Measurements from ENCODE around the gene UGT1A4. TPM values are rescaled to one million over a fixed set of nuclear protein-coding genes. Genes with fewer than 3 reads are reported as not detected.

The UGT1A4 gene
- total and polyA plus RNA-seq, 2 donors (not counting 3 experiments of a cell fraction or from before 2014, with no cell fraction given), result not detected

GRCh38 chr2:233692648-233693047 is 25.9 kb upstream of the UGT1A4 start, which contains the start of gene UGT1A6:
Gene UGT1A6, plus strand, starts transcription at chr2:233692890. Its CDS starts 115 bp downstream, at chr2:233693005.
- H2AFZ ChIP-seq (ENCODE audit: low read depth, low read length), result no peak within 1 kb of the TSS
- H3K36me3 ChIP-seq (ENCODE audit: control insufficient read depth in 2 of 2, extremely low read depth in 1 of 2, insufficient read depth in 2 of 2, low read length in 2 of 2), result no peaks in the 10 kb centered on the region
- no peaks in the 10 kb centered on the region for H3K79me2 ChIP-seq (ENCODE audit: control insufficient read depth, insufficient read depth, low read length)
- H4K20me1 ChIP-seq (replicated peaks; ENCODE audit: control insufficient read depth, extremely low read depth, insufficient read depth, low read length), result no peaks in the 10 kb centered on the region
- H3K27ac ChIP-seq (ENCODE audit: insufficient read depth, low read depth, low read length), result no peak within 1 kb of the TSS
- ChIA-PET POLR2A (no interaction called here), CTCF (no interaction called here)
- intact Hi-C loops (cut with micrococcal nuclease) (no loop called here), dilution Hi-C loops (cut with MboI; ENCODE audit: extremely low pct_ligation_motif_present, low sequenced_read_pairs) (no loop called here)
- no peaks in the 10 kb centered on the region for H3K9me3 ChIP-seq (replicated peaks; ENCODE audit: control insufficient read depth, insufficient read depth, low read length)
- H3K9me1 ChIP-seq (replicated peaks; ENCODE audit: control insufficient read depth, extremely low read depth, insufficient read depth, low read length), result no peaks in the 10 kb centered on the region
- no peaks in the 10 kb centered on the region for H3K27me3 ChIP-seq (ENCODE audit: control insufficient read depth in 2 of 2, insufficient read depth in 2 of 2, low read length in 2 of 2)
- no TSS peak for BruUV-seq (replicated peaks)
- no peak within 1 kb of the TSS for H3K4me3 ChIP-seq (replicated peaks in 1 of 3; ENCODE audit: insufficient read depth in 1 of 3, low read depth in 1 of 3, low read length in 3 of 3)
- no peak for DNase-seq (ENCODE audit: low read depth, low spot score)
- no peak for FAIRE-seq
- no peak within 1 kb of the TSS for H3K9ac ChIP-seq (replicated peaks; ENCODE audit: extremely low read depth, insufficient read depth, low read length)
- TF ChIP-seq CTCF (IDR thresholded peaks at IDR 0.05; ENCODE audit: extremely low read depth in 1 of 2, insufficient read depth in 1 of 2, low read depth in 1 of 2, low read length in 2 of 2) (no peak), POLR2AphosphoS5 (IDR thresholded peaks at IDR 0.05; ENCODE audit: insufficient read depth, low read depth, low read length) (no peak), MYC (IDR thresholded peaks at IDR 0.05; ENCODE audit: low read depth, low read length) (no peak), MAX (IDR thresholded peaks at IDR 0.05; ENCODE audit: insufficient read depth, insufficient read length) (no peak), POLR2A (IDR thresholded peaks at IDR 0.05; ENCODE audit: low read depth, low read length) (no peak), JUN (IDR thresholded peaks at IDR 0.05; ENCODE audit: borderline replicate concordance, insufficient read depth, insufficient read length, low read depth) (no peak), FOS (IDR thresholded peaks at IDR 0.05; ENCODE audit: borderline replicate concordance, insufficient read depth, low read length) (no peak), EZH2 (IDR thresholded peaks at IDR 0.05; ENCODE audit: borderline replicate concordance, low read depth, low read length, severe bottlenecking) (no peak), GATA2 (IDR thresholded peaks at IDR 0.05; ENCODE audit: insufficient read depth, insufficient read length, low read depth, low read length) (no peak)
- peaks cover 17% of the 10 kb centered on the region for H3K4me1 ChIP-seq (ENCODE audit: control insufficient read depth, extremely low read depth, insufficient read depth, low read length)
- H3K4me2 ChIP-seq (ENCODE audit: insufficient read depth, low read length), result no peak within 1 kb of the TSS

Measured in endothelial cell of umbilical vein (primary cell).